ENCODE data around the gene GTPBP6.

DNA sequence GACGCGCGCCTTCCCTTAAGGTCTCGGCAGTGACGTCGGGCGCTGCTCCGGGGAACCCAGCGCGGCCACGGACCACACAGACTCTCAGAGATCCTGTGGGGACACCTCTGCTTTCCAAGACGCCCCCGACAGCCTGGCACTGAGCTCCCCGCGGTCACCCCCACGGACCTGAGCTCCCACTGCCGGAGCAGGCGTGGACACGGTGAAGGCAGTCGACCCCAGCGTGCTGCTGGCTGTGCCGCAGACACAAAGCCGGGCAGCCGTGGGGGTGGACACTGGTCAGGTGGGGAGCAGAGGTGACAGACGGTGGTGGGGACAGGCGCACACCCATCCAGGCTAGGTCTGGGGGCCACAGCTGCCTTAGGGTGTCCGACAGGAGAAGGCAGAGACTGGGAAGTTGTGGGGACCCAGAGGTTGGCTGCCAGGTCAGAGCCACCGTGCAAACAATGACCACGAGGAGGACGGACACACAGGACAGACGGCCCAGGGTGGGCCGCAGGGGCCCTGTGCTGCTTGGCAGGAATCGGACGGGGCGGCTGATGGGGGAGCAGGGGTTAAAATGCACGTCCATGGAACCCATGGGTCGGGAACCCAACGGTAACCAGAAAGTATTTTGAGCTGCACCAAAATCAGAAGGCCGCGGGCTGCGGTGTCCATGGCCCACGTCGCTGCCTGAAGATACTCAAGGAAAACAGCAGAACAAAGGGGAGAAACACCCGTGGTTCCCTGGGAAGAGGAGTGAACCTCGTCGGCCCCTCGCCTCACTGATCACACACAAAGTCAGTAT is 16.6 kb upstream of the GTPBP6 start:
- TF ChIP-seq POLR2A (IDR thresholded peaks at IDR 0.05; ENCODE audit: low read depth, low read length), result no peak
- TF ChIP-seq, protein P1, sequence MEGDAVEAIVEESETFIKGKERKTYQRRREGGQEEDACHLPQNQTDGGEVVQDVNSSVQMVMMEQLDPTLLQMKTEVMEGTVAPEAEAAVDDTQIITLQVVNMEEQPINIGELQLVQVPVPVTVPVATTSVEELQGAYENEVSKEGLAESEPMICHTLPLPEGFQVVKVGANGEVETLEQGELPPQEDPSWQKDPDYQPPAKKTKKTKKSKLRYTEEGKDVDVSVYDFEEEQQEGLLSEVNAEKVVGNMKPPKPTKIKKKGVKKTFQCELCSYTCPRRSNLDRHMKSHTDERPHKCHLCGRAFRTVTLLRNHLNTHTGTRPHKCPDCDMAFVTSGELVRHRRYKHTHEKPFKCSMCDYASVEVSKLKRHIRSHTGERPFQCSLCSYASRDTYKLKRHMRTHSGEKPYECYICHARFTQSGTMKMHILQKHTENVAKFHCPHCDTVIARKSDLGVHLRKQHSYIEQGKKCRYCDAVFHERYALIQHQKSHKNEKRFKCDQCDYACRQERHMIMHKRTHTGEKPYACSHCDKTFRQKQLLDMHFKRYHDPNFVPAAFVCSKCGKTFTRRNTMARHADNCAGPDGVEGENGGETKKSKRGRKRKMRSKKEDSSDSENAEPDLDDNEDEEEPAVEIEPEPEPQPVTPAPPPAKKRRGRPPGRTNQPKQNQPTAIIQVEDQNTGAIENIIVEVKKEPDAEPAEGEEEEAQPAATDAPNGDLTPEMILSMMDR (IDR thresholded peaks at IDR 0.05; ENCODE audit: extremely low read depth in 1 of 2, insufficient read depth in 1 of 2, low read depth in 1 of 2, low read length in 2 of 2), result no peak
- TF ChIP-seq, protein P2, sequence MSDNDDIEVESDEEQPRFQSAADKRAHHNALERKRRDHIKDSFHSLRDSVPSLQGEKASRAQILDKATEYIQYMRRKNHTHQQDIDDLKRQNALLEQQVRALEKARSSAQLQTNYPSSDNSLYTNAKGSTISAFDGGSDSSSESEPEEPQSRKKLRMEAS (IDR thresholded peaks at IDR 0.05; ENCODE audit: insufficient read depth, insufficient read length), result no peak
- no peak for TF ChIP-seq POLR2AphosphoS5 (IDR thresholded peaks at IDR 0.05; ENCODE audit: insufficient read depth, low read depth, low read length)
- no peak for TF ChIP-seq EZH2 (IDR thresholded peaks at IDR 0.05; ENCODE audit: borderline replicate concordance, low read depth, low read length, severe bottlenecking)
